ENCODE results near the gene PRDM16.

PRDM16 gene

GRCh38 chr1:3272321-3273045 is 203.5 kb downstream of the PRDM16 start:
- H3K4me1 ChIP-seq (ENCODE audit: insufficient read depth, low read length, poor library complexity, severe bottlenecking) = no peaks in the 10 kb centered on the region
- no peaks in the 10 kb centered on the region for H3K27me3 ChIP-seq (ENCODE audit: insufficient read depth, low read length, poor library complexity, severe bottlenecking)
- no peak overlapping the region for H2AFZ ChIP-seq (ENCODE audit: low read length)
- H3K4me3 ChIP-seq (ENCODE audit: low read length, poor library complexity, severe bottlenecking) = no peak overlapping the region
- no peaks in the 10 kb centered on the region for H3F3A ChIP-seq (ENCODE audit: low read depth)
- H3K4me2 ChIP-seq (ENCODE audit: low read depth, low read length, poor library complexity, severe bottlenecking) = no peak overlapping the region
- peaks cover 2% of the 10 kb centered on the region for H4K20me1 ChIP-seq (ENCODE audit: insufficient read depth, low read length, poor library complexity, severe bottlenecking)
- H3K9ac ChIP-seq (ENCODE audit: low read depth, low read length, poor library complexity, severe bottlenecking) = no peak overlapping the region
- TF ChIP-seq EZH2phosphoT487 (IDR thresholded peaks at IDR 0.05; ENCODE audit: borderline replicate concordance) (no peak), CTCF (conservative IDR thresholded peaks at IDR 0.05; ENCODE audit: low read length) (no peak)
- H3K9me3 ChIP-seq (ENCODE audit: insufficient read depth, low read depth, low read length) = no peaks in the 10 kb centered on the region
- no peaks in the 10 kb centered on the region for H3K79me2 ChIP-seq (ENCODE audit: insufficient read depth, low read length)
- H3K9me2 ChIP-seq (replicated peaks; ENCODE audit: low read depth, low read length) = no peaks in the 10 kb centered on the region
- no peaks in the 10 kb centered on the region for H3K36me3 ChIP-seq (ENCODE audit: insufficient read depth, low read length)

GRCh38 chr1:3273447-3273846 is 204.4 kb downstream of the PRDM16 start:
- no peaks in the 10 kb centered on the region for H3K9me3 ChIP-seq (ENCODE audit: insufficient read depth, low read depth, low read length)
- TF ChIP-seq EZH2phosphoT487 (IDR thresholded peaks at IDR 0.05; ENCODE audit: borderline replicate concordance) (no peak), CTCF (conservative IDR thresholded peaks at IDR 0.05; ENCODE audit: low read length) (no peak)
- no peaks in the 10 kb centered on the region for H3F3A ChIP-seq (ENCODE audit: low read depth)
- no peaks in the 10 kb centered on the region for H3K9me2 ChIP-seq (replicated peaks; ENCODE audit: low read depth, low read length)
- H3K9ac ChIP-seq (ENCODE audit: low read depth, low read length, poor library complexity, severe bottlenecking) = no peak overlapping the region
- H3K4me3 ChIP-seq (ENCODE audit: low read length, poor library complexity, severe bottlenecking) = no peak overlapping the region
- H3K4me2 ChIP-seq (ENCODE audit: low read depth, low read length, poor library complexity, severe bottlenecking) = no peak overlapping the region
- H3K4me1 ChIP-seq (ENCODE audit: insufficient read depth, low read length, poor library complexity, severe bottlenecking) = no peaks in the 10 kb centered on the region
- H3K79me2 ChIP-seq (ENCODE audit: insufficient read depth, low read length) = no peaks in the 10 kb centered on the region
- no peaks in the 10 kb centered on the region for H3K36me3 ChIP-seq (ENCODE audit: insufficient read depth, low read length)
- no peaks in the 10 kb centered on the region for H3K27me3 ChIP-seq (ENCODE audit: insufficient read depth, low read length, poor library complexity, severe bottlenecking)
- peaks cover 2% of the 10 kb centered on the region for H4K20me1 ChIP-seq (ENCODE audit: insufficient read depth, low read length, poor library complexity, severe bottlenecking)
- H2AFZ ChIP-seq (ENCODE audit: low read length) = no peak overlapping the region

GRCh38 chr1:3274972-3275371 is 206.0 kb downstream of the PRDM16 start:
- no peaks in the 10 kb centered on the region for H3K4me1 ChIP-seq (ENCODE audit: insufficient read depth, low read length, poor library complexity, severe bottlenecking)
- H3K27me3 ChIP-seq (ENCODE audit: insufficient read depth, low read length, poor library complexity, severe bottlenecking) = no peaks in the 10 kb centered on the region
- TF ChIP-seq EZH2phosphoT487 (IDR thresholded peaks at IDR 0.05; ENCODE audit: borderline replicate concordance) (no peak), CTCF (conservative IDR thresholded peaks at IDR 0.05; ENCODE audit: low read length) (no peak)
- H3K36me3 ChIP-seq (ENCODE audit: insufficient read depth, low read length) = no peaks in the 10 kb centered on the region
- H4K20me1 ChIP-seq (ENCODE audit: insufficient read depth, low read length, poor library complexity, severe bottlenecking) = peaks cover 2% of the 10 kb centered on the region
- no peaks in the 10 kb centered on the region for H3F3A ChIP-seq (ENCODE audit: low read depth)
- H2AFZ ChIP-seq (ENCODE audit: low read length) = no peak overlapping the region
- H3K79me2 ChIP-seq (ENCODE audit: insufficient read depth, low read length) = no peaks in the 10 kb centered on the region
- no peak overlapping the region for H3K9ac ChIP-seq (ENCODE audit: low read depth, low read length, poor library complexity, severe bottlenecking)
- H3K4me3 ChIP-seq (ENCODE audit: low read length, poor library complexity, severe bottlenecking) = no peak overlapping the region
- no peaks in the 10 kb centered on the region for H3K9me2 ChIP-seq (replicated peaks; ENCODE audit: low read depth, low read length)
- H3K4me2 ChIP-seq (ENCODE audit: low read depth, low read length, poor library complexity, severe bottlenecking) = no peak overlapping the region
- H3K9me3 ChIP-seq (ENCODE audit: insufficient read depth, low read depth, low read length) = no peaks in the 10 kb centered on the region
